HCT116 (cell line): ENCODE measurements around the gene PICK1. TPM values are rescaled to one million over a fixed set of nuclear protein-coding genes. Genes with fewer than 3 reads are reported as not detected.

Experiments
- ATAC-seq: fragments of 200-7000 bp; cut with Tn5 transposase; 2 replicates; pipeline ENCODE4 v1.9.1; 2020; ENCODE audit warnings: mild to moderate bottlenecking, moderate library complexity
- BruUV-seq: library from RNA; stranded (reverse); fragments of 400-500 nt; replicated peaks from 2 replicates; lab custom pipeline; 2021; lab: Mats Ljungman, UMichigan
- CTCF ChIA-PET: fragments of 300-600 bp; sonication (Branson Sonifier 250); formaldehyde crosslinking; loops from one replicate; lab custom pipeline; 2021; ENCODE audit warnings: antibody characterized with exemption; lab: Charles Lee
- POLR2A ChIA-PET: fragments of 300-600, 350-600 bp; sonication (Branson Sonifier 250); formaldehyde crosslinking; loops from one replicate; lab custom pipeline; 2021; ENCODE audit warnings: antibody characterized with exemption; lab: Charles Lee
- RAD21 ChIA-PET, 2 experiments: fragments of 300-600 bp; sonication (Branson Sonifier 250); formaldehyde crosslinking; loops; one replicate each; lab custom pipeline; 2023; ENCODE audit warnings: low total read pairs in 2 of 2; ENCODE audit not compliant: uncharacterized antibody in 2 of 2, unreplicated experiment in 2 of 2, low non-redundant PET in 1 of 2; lab: Charles Lee
- DNase-seq: peaks from one replicate; pipeline ENCODE4 v3.0.0-alpha.2; 2010; ENCODE audit warnings: low read depth, low spot score
- H2AFZ ChIP-seq: fragments of 200-600 bp; shearing (Covaris generic), sonication (generic); 2 replicates; pipeline ENCODE4 v1.6.1; 2017; ENCODE audit warnings: low read depth, mixed run types, mixed read lengths, antibody characterized with exemption, low read length; ENCODE audit not compliant: poor library complexity, severe bottlenecking
- H3K27ac ChIP-seq: 2 replicates; pipeline ENCODE4 v1.5.1; 2012; ENCODE audit warnings: low read depth, low read length
- H3K27me3 ChIP-seq: fragments of 200-600 bp; sonication (generic); 2 replicates; pipeline ENCODE4 v1.6.1; 2016; ENCODE audit warnings: mixed run types, low read length, mixed read lengths; ENCODE audit not compliant: insufficient read depth
- H3K36me3 ChIP-seq, 2 experiments: fragments of 200-500 bp in 1 of 2; fragments of 200-600 bp in 1 of 2; sonication (Bioruptor generic) in 1 of 2; sonication (generic) in 1 of 2; 2 replicates each; pipeline versions ENCODE4 v1.5.1 to v1.6.1; 2014 to 2016; ENCODE audit warnings: low read length in 2 of 2, inconsistent platforms in 1 of 2, mixed read lengths in 1 of 2, mixed run types in 1 of 2; ENCODE audit not compliant: insufficient read depth in 2 of 2, control insufficient read depth in 1 of 2
- H3K4me1 ChIP-seq, 2 experiments: fragments of 200-600 bp in 1 of 2; sonication (generic) in 1 of 2; 2 replicates each; pipeline versions ENCODE4 v1.5.1 to v1.6.1; 2012 to 2017; ENCODE audit warnings: low read length in 2 of 2, inconsistent platforms in 1 of 2, mild to moderate bottlenecking in 1 of 2, mixed read lengths in 1 of 2, mixed run types in 1 of 2, moderate library complexity in 1 of 2; ENCODE audit not compliant: insufficient read depth in 2 of 2, control insufficient read depth in 1 of 2
- H3K4me2 ChIP-seq: fragments of 200-600 bp; sonication (generic); 2 replicates; pipeline ENCODE4 v1.6.1; 2017; ENCODE audit warnings: mixed run types, low read length, mixed read lengths
- H3K4me3 ChIP-seq, 2 experiments: fragments of 200-600 bp in 1 of 2; sonication (generic) in 1 of 2; replicated peaks in 1 of 2; 2 replicates each; pipeline ENCODE4 v1.5.1; 2011 to 2016; ENCODE audit warnings: low read length in 2 of 2, control low read depth in 1 of 2, low read depth in 1 of 2, mild to moderate bottlenecking in 1 of 2, mixed read lengths in 1 of 2, mixed run types in 1 of 2
- H3K79me2 ChIP-seq: fragments of 200-600 bp; sonication (generic); 2 replicates; pipeline ENCODE4 v1.6.1; 2017; ENCODE audit warnings: mild to moderate bottlenecking, mixed run types, low read length, moderate library complexity, mixed read lengths; ENCODE audit not compliant: insufficient read depth
- H3K9ac ChIP-seq: fragments of 200-600 bp; sonication (generic); 2 replicates; pipeline ENCODE4 v1.6.1; 2016; ENCODE audit warnings: low read length, mixed read lengths
- H3K9me2 ChIP-seq: fragments of 200-600 bp; sonication (generic), shearing (Covaris generic); 2 replicates; pipeline ENCODE4 v1.6.1; 2017; ENCODE audit warnings: mixed run types, mild to moderate bottlenecking, moderate library complexity; ENCODE audit not compliant: insufficient read depth
- H3K9me3 ChIP-seq, 2 experiments: fragments of 200-500 bp in 1 of 2; fragments of 200-600 bp in 1 of 2; sonication (Bioruptor generic) in 1 of 2; sonication (generic) in 1 of 2; 2 replicates each; pipeline ENCODE4 v1.6.1; 2014 to 2017; ENCODE audit warnings: low read length in 2 of 2, mixed read lengths in 2 of 2, inconsistent platforms in 1 of 2, low read depth in 1 of 2, mild to moderate bottlenecking in 1 of 2, mixed run types in 1 of 2, moderate library complexity in 1 of 2; ENCODE audit not compliant: control insufficient read depth in 1 of 2, insufficient read depth in 1 of 2
- H4K20me1 ChIP-seq: fragments of 200-600 bp; sonication (generic), shearing (Covaris generic); 2 replicates; pipeline ENCODE4 v1.6.1; 2017; ENCODE audit warnings: mixed run types, mild to moderate bottlenecking, moderate library complexity; ENCODE audit not compliant: insufficient read depth
- POLR2A ChIP-seq: IDR thresholded peaks from 2 replicates; pipeline ENCODE4 v1.7.0; 2011; ENCODE audit warnings: borderline replicate concordance; ENCODE audit not compliant: insufficient read depth, insufficient read length; ENCODE audit errors: extremely low read depth
- ZNF274 ChIP-seq: fragments of 200-500 bp; sonication (Bioruptor generic); IDR thresholded peaks from 2 replicates; pipeline ENCODE4 v1.6.1; 2014; ENCODE audit warnings: mild to moderate bottlenecking, low read depth, low read length, inconsistent platforms
- intact Hi-C: fragments of 100-400 bp; cut with micrococcal nuclease; formaldehyde crosslinking; loops from 2 replicates; pipeline ENCODE4 v1.10.0; 2022
- total RNA-seq: library from RNA; stranded (reverse); gene quantifications from one replicate; pipeline ENCODE4 v1.2.1, GENCODE V29; 2021; ENCODE audit not compliant: unreplicated experiment

The PICK1 gene
- total RNA-seq, 1 experiment from 2014 or later, result 40.0 TPM

DNA sequence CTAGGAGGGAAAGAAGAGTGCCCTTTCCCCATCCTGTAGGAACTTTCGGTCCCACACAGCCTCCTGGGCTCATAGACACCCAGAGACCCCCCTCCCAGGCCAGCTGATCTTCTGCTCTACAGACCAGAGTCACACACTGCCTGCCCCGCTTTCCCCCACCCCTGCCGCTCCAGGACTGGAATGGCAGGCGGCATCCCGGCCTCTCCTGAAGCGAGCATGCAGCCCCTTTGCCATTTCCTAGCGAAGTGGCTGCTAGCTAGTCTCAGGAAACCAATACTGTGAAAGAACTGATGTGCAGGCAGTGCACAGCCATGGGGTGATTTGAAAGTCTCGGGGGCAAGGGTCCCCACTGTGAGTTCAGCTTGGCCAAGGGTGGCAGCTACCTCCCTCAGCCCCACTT, 8.3 kb downstream of the PICK1 start:
- H3K27me3 ChIP-seq, result no peaks in the 10 kb centered on the region
- peaks cover 17 to 25% of the 10 kb centered on the region in 2 experiments; a peak in 3 of 4 replicates for H3K36me3 ChIP-seq
- H3K27ac ChIP-seq, result no peak overlapping the region
- ChIA-PET RAD21 (interaction anchor here in 1 of 2 experiments (0.6 kb wide), 1 partner anchor 267 kb away, joined by 3 read pairs; no protein-coding TSS in a partner anchor), POLR2A (no interaction called here), CTCF (no interaction called here)
- intact Hi-C loops, result no loop called here
- ATAC-seq, result no peak
- H4K20me1 ChIP-seq, result no peaks in the 10 kb centered on the region
- no peak overlapping the region for H2AFZ ChIP-seq
- no peaks in the 10 kb centered on the region for H3K9me3 ChIP-seq
- no peak overlapping the region for H3K4me2 ChIP-seq
- no peaks in the 10 kb centered on the region for H3K4me1 ChIP-seq
- no peak overlapping the region for H3K4me3 ChIP-seq
- BruUV-seq, result no TSS peak
- H3K9me2 ChIP-seq, result no peaks in the 10 kb centered on the region
- no peak overlapping the region for H3K9ac ChIP-seq
- no peaks in the 10 kb centered on the region for H3K79me2 ChIP-seq
- no peak for TF ChIP-seq ZNF274
- TF ChIP-seq, all 23 proteins: peak for 0
- no peak for DNase-seq

DNA sequence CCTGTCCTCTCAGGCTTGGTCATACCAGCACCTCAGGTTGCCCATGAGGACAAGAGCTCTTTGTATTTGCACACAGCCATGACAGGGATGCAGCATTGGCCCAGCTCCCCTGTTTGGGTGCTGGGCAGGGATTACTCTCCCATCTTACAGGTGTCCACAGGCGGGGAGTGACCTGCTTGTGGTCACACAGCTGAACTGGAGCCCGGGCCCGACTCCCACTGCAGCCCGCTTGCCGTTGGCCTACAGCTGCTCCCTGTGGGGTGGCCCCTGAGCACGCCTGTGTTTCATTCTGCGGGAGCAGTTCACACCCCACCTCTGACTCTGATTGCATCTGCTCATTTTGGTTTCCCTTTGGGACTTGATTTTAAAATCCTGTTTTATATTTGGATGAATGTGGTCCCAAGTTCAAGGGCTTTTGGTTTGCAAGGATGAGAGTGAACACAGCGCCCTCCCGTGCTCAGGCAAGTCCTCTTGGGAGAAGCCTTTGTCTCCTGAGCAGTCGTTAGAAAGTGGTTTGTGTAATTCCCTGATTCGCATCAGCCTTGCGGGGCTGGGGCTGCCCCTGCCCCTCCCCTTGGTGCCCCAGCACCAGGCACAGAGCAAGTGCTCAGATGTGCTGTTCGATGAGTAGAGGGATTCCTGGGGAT, 9.3 kb downstream of the PICK1 start:
- intact Hi-C loops, result no loop called here
- peaks cover 17 to 22% of the 10 kb centered on the region in 2 experiments; a peak in 3 of 4 replicates for H3K36me3 ChIP-seq
- no peaks in the 10 kb centered on the region for H3K9me3 ChIP-seq
- no peak overlapping the region for H3K27ac ChIP-seq
- no peaks in the 10 kb centered on the region for H3K4me1 ChIP-seq
- DNase-seq, result no peak
- H3K79me2 ChIP-seq, result no peaks in the 10 kb centered on the region
- RAD21 ChIA-PET, result no interaction called here
- no peak overlapping the region for H3K4me2 ChIP-seq
- H3K9ac ChIP-seq, result no peak overlapping the region
- TF ChIP-seq POLR2A, result no peak
- POLR2A ChIA-PET, result interaction anchor here (0.9 kb wide), 1 partner anchor 9 kb away, joined by 3 read pairs; the partner anchor contains the start of gene PICK1
- CTCF ChIA-PET, result no interaction called here
- H2AFZ ChIP-seq, result no peak overlapping the region
- no peak overlapping the region for H3K4me3 ChIP-seq
- no peak for ATAC-seq
- no peaks in the 10 kb centered on the region for H3K27me3 ChIP-seq
- H4K20me1 ChIP-seq, result no peaks in the 10 kb centered on the region
- H3K9me2 ChIP-seq, result no peaks in the 10 kb centered on the region
- BruUV-seq, result no TSS peak
